Skin of body (tissue), 3 donors: ENCODE measurements around the gene DHRS7B. TPM values are rescaled to one million over a fixed set of nuclear protein-coding genes. Genes with fewer than 3 reads are reported as not detected.

Source experiments
- DNase-seq: peaks from one replicate; lab custom pipeline; 2025; lab: John Stamatoyannopoulos, UW
- small RNA-seq: library from RNA; depleted of rRNA; stranded (forward); fragments of <200 nt; gene quantifications from one replicate; pipeline ENCODE3, GENCODE V24; 2014; ENCODE audit warnings: low replicate concordance
- total RNA-seq: library from RNA; depleted of rRNA; stranded (reverse); fragments of >200 nt; gene quantifications from one replicate; pipeline ENCODE4 v1.2.3, GENCODE V29; 2014

Gene DHRS7B
- total RNA-seq, 1 donor from 2014 or later, result 13.8 TPM

DNA sequence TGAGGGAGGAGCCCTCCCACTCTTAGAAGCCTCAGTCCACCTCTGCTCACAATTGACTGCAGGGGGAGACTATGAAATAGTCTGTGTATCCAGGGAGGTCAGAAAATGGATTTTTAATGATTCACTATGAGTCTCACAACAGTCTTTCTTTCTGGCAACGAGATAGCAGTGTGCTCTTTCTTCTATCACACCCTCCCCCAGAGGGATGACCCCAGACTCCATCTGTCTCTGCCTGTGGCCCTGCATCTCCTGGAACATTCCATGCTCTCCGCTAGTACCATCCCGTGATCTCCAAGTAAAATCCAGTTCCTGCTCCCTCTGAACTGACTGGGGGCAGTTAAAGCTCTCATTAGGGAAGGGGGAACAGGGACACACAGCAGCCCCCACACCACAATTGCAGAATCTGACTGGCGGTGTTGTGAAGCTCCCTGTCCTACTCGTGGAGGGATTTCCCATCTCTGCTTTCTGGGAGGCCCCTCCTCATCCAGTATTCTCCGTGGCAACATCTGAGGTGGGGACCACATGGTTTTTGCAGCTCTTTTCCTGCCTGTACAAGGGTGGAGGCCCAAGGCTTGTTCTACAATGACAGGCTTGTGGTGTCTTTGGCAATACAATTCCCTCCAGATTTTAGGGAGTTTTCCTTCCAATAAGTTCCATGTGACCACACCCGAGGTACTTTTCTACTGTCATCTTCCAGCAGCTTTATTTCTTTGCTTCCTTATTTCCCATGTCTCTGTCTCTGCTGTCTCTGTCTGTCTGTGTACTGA, 107.0 kb downstream of the DHRS7B start:
- peak; percentile 42 for DNase-seq

DNA sequence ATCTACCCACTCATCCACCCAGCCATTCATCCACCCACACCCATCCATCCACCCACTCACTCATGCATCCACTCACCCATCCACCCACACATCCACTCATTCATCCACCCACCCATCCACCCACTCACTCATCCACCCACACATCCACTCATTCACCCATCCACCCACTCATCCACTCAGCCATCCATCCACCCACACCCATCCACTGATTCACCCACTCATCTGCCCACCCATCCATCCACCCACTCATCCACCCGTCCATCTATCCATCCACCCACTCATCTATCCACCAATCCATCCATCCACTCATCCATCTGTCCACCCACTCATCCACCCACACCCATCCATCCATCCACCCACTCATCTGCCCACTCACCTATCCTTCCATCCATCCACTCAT, 109.2 kb downstream of the DHRS7B start:
- no peak for DNase-seq

DNA sequence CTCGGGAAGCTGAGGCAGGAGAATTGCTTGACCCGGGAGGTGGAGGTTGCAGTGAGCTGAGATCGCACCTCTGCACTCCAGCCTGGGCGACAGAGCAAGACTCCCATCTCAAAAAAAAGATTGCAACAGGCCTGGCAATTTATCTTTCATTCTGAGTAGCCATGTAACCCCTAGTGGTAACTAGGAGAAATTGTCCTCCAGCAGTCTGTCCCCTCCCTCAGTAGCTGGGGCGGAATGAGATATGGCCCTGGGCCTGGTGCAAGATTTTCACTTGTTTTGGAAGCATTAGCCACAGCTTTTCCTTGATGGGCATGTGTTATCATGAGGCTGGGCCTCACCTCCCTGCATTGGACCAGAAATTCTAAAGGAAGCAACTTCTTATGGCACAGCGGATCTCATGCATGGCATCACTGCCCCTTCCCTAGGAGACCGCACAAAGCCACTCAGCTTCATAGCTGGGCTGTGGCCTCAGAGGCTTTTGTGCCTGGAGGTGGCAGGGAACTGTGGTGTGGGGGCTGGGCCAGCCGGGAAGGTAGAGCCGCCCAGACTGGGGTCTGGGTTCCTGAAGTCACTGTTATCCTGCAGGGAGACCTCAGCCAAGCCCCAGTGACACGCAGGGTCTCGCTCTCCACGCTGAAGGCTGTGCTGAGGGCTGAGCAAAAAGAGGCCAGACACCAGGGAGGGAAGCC, 113.1 kb downstream of the DHRS7B start:
- DNase-seq, result no peak

DNA sequence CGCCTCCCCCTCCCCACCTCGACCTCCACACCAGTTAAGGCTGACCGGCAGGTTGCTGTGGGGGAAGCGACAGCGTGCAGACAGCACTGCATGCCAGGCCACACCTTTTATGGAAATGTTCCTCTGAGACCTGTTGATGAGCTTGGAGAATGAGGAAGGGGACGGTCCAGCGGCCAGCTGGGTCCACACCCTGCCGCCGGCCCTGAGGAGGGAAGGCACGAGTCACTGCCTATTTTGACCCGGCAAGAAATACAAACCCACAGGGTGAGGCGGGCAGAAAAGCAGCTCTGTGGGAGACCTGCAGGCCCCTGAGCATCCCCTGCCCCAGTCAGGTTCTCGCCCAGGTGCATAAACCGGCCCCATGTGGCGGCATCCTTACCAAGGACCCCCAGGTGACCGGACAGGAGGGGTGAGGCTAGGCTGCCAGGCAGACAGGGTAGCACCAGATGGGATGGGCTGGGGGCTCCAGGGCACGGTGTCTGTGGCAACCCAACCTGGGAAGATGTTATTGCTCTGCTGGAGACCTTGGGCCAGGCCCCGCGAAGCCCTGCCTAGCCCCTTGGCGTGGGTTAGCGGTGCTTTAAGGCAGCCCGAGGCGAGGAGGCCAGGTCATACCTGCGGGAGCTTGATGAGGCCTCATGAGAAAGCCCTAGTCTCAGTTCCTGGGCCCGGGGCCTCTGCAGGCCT, 113.7 kb downstream of the DHRS7B start:
- no peak for DNase-seq

Small RNAs within 50 kb of the gene (small RNA-seq; reads per million reads assigned to genes)
- not detected for gene RN7SL426P

Other genes starting within 250 kb of the DHRS7B start
- 137 TPM for gene USP22, start 84.0 kb upstream of the DHRS7B start, total RNA-seq
- gene TMEM11, start 87.2 kb downstream of the DHRS7B start, total RNA-seq, result 12.1 TPM
- 3.6 TPM for gene NATD1, start 126.4 kb downstream of the DHRS7B start, total RNA-seq
- gene MAP2K3, start 157.7 kb downstream of the DHRS7B start, total RNA-seq, result 19.8 TPM
- gene KCNJ12, start 249.4 kb downstream of the DHRS7B start, total RNA-seq, result 3.1 TPM